ENCODE measurements around the gene NCR2.

NCR2 gene

GRCh38 chr6:41336824-41337223, 1.4 kb downstream of the NCR2 start:
- Mint-ChIP-seq H3K4me3 (no peak overlapping the region), H3K36me3 (ENCODE audit: low read depth) (no peaks in the 10 kb centered on the region), H3K9me3 (no peaks in the 10 kb centered on the region), H3K27ac (no peak overlapping the region), H3K27me3 (peaks cover 22% of the 10 kb centered on the region), H3K4me1 (ENCODE audit: low read depth) (peaks cover 36% of the 10 kb centered on the region)
- intact Hi-C loops (cut with micrococcal nuclease) = no loop called here

DNA sequence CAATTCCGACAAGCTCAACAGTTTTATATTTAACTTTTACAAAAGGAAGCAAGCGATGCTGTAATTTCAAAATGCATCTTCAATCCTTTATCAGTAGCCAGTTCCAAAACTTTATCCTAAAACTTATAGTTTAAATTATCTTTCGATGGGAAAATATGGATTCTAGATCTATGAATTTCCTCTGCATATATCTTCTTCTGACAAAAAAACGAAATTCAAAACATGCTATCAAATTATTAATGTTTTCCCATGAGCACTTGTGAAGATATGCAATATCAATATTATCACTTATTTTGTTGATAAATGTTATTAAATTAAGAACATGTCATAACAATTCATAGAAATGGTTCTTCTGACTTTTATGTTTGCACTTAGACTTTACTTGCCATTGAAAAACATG, 2.3 kb downstream of the NCR2 start:
- peaks cover 26% of the 10 kb centered on the region for H3K27me3 Mint-ChIP-seq
- H3K27ac Mint-ChIP-seq = no peak overlapping the region
- H3K36me3 Mint-ChIP-seq (ENCODE audit: low read depth) = no peaks in the 10 kb centered on the region
- intact Hi-C loops (cut with micrococcal nuclease) = no loop called here
- peaks cover 27% of the 10 kb centered on the region for H3K4me1 Mint-ChIP-seq (ENCODE audit: low read depth)
- H3K9me3 Mint-ChIP-seq = no peaks in the 10 kb centered on the region
- no peak overlapping the region for H3K4me3 Mint-ChIP-seq

- Mint-ChIP-seq H3K4me1 (ENCODE audit: low read depth) (peaks cover 21% of the 10 kb centered on the region), H3K27ac (no peak overlapping the region), H3K36me3 (ENCODE audit: low read depth) (no peaks in the 10 kb centered on the region), H3K9me3 (no peaks in the 10 kb centered on the region), H3K27me3 (peaks cover 28% of the 10 kb centered on the region), H3K4me3 (no peak overlapping the region)
- intact Hi-C loops (cut with micrococcal nuclease) = no loop called here
These were observed 3.3 kb downstream of the NCR2 start for GRCh38 chr6:41338659-41339058.

DNA sequence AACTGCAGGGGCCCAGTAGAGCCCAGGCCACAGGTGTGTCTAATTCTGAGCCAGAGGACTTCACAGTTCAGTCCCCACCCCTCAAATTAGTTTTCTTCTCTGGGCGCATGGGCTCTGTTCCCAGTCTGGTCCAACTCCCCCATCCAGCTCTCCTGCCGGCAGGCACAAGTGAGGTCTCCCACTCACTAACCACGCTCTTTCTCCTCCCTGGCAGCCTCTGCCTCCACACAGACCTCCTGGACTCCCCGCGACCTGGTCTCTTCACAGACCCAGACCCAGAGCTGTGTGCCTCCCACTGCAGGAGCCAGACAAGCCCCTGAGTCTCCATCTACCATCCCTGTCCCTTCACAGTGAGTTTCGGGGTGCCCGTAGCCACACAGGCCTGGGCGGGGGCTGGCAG, 6.2 kb downstream of the NCR2 start:
- H3K4me1 Mint-ChIP-seq (ENCODE audit: low read depth) = no peaks in the 10 kb centered on the region
- H3K36me3 Mint-ChIP-seq (ENCODE audit: low read depth) = no peaks in the 10 kb centered on the region
- H3K27ac Mint-ChIP-seq = no peak overlapping the region
- intact Hi-C loops (cut with micrococcal nuclease) = no loop called here
- no peak overlapping the region for H3K4me3 Mint-ChIP-seq
- H3K27me3 Mint-ChIP-seq = peaks cover 39% of the 10 kb centered on the region
- no peaks in the 10 kb centered on the region for H3K9me3 Mint-ChIP-seq

DNA sequence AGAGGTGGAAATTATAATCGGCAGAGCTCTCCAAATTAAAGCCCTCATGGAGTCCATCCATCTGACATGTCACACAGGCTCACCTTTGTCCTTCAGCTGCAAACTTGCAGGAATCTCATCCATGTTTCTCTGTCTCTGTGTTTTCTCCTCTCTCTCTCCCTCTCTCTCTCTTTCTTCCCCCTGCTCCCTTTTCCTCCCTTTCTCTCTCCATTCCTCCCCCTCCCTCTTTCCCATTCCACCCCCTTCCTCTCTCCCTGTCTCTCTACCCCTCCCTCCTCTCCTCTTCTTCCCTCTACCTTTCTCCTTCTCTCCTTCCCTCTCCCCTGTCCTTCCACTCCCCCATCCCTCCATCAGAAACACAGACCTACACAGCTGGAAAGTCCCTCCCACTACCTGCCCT, 6.8 kb downstream of the NCR2 start:
- no peak overlapping the region for H3K4me3 Mint-ChIP-seq
- H3K36me3 Mint-ChIP-seq (ENCODE audit: low read depth) = no peaks in the 10 kb centered on the region
- no peak overlapping the region for H3K27ac Mint-ChIP-seq
- H3K27me3 Mint-ChIP-seq = peaks cover 40% of the 10 kb centered on the region
- intact Hi-C loops (cut with micrococcal nuclease) = no loop called here
- no peaks in the 10 kb centered on the region for H3K4me1 Mint-ChIP-seq (ENCODE audit: low read depth)
- no peaks in the 10 kb centered on the region for H3K9me3 Mint-ChIP-seq

GRCh38 chr6:41343641-41344187, 8.3 kb downstream of the NCR2 start:
- Mint-ChIP-seq H3K4me1 (ENCODE audit: low read depth) (no peaks in the 10 kb centered on the region), H3K4me3 (no peak overlapping the region), H3K27me3 (peaks cover 41% of the 10 kb centered on the region), H3K36me3 (ENCODE audit: low read depth) (no peaks in the 10 kb centered on the region), H3K9me3 (peaks cover 9% of the 10 kb centered on the region), H3K27ac (no peak overlapping the region)
- intact Hi-C loops (cut with micrococcal nuclease) = no loop called here

GRCh38 chr6:41344876-41345275, 9.5 kb downstream of the NCR2 start:
- Mint-ChIP-seq H3K27ac (no peak overlapping the region), H3K9me3 (peaks cover 9% of the 10 kb centered on the region)

GRCh38 chr6:41345901-41346300, 10.5 kb downstream of the NCR2 start:
- Mint-ChIP-seq H3K4me1 (ENCODE audit: low read depth) (no peaks in the 10 kb centered on the region), H3K4me3 (no peak overlapping the region)

More at GRCh38 chr6:41344876-41345275, 9.5 kb downstream of the NCR2 start:
- Mint-ChIP-seq H3K4me3 (no peak overlapping the region), H3K4me1 (ENCODE audit: low read depth) (no peaks in the 10 kb centered on the region), H3K36me3 (ENCODE audit: low read depth) (no peaks in the 10 kb centered on the region), H3K27me3 (peaks cover 43% of the 10 kb centered on the region)
- intact Hi-C loops (cut with micrococcal nuclease) = no loop called here

GRCh38 chr6:41346441-41346840, 11.0 kb downstream of the NCR2 start:
- no peaks in the 10 kb centered on the region for H3K36me3 Mint-ChIP-seq (ENCODE audit: low read depth)
- peaks cover 9% of the 10 kb centered on the region for H3K9me3 Mint-ChIP-seq
- no peaks in the 10 kb centered on the region for H3K4me1 Mint-ChIP-seq (ENCODE audit: low read depth)
- intact Hi-C loops (cut with micrococcal nuclease) = no loop called here
- no peak overlapping the region for H3K4me3 Mint-ChIP-seq
- H3K27ac Mint-ChIP-seq = no peak overlapping the region
- peaks cover 48% of the 10 kb centered on the region for H3K27me3 Mint-ChIP-seq

More at GRCh38 chr6:41345901-41346300, 10.5 kb downstream of the NCR2 start:
- H3K27ac Mint-ChIP-seq = no peak overlapping the region
- H3K36me3 Mint-ChIP-seq (ENCODE audit: low read depth) = no peaks in the 10 kb centered on the region
- peaks cover 49% of the 10 kb centered on the region for H3K27me3 Mint-ChIP-seq
- intact Hi-C loops (cut with micrococcal nuclease) = no loop called here
- peaks cover 9% of the 10 kb centered on the region for H3K9me3 Mint-ChIP-seq

GRCh38 chr6:41347378-41348050, 12.1 kb downstream of the NCR2 start:
- Mint-ChIP-seq H3K4me3 (no peak overlapping the region), H3K36me3 (ENCODE audit: low read depth) (no peaks in the 10 kb centered on the region), H3K27ac (no peak overlapping the region), H3K4me1 (ENCODE audit: low read depth) (no peaks in the 10 kb centered on the region), H3K27me3 (peaks cover 42% of the 10 kb centered on the region), H3K9me3 (peaks cover 9% of the 10 kb centered on the region)
- intact Hi-C loops (cut with micrococcal nuclease) = no loop called here

GRCh38 chr6:41348934-41349333, 13.5 kb downstream of the NCR2 start:
- intact Hi-C loops (cut with micrococcal nuclease) = no loop called here
- no peak overlapping the region for H3K4me3 Mint-ChIP-seq
- H3K27me3 Mint-ChIP-seq = peaks cover 47% of the 10 kb centered on the region
- no peaks in the 10 kb centered on the region for H3K36me3 Mint-ChIP-seq (ENCODE audit: low read depth)
- H3K4me1 Mint-ChIP-seq (ENCODE audit: low read depth) = no peaks in the 10 kb centered on the region
- no peak overlapping the region for H3K27ac Mint-ChIP-seq
- peaks cover 9% of the 10 kb centered on the region for H3K9me3 Mint-ChIP-seq

- intact Hi-C loops (cut with micrococcal nuclease) = no loop called here
- H3K9me3 Mint-ChIP-seq = peaks cover 9% of the 10 kb centered on the region
- no peak overlapping the region for H3K27ac Mint-ChIP-seq
- H3K36me3 Mint-ChIP-seq (ENCODE audit: low read depth) = no peaks in the 10 kb centered on the region
- H3K4me1 Mint-ChIP-seq (ENCODE audit: low read depth) = no peaks in the 10 kb centered on the region
- no peak overlapping the region for H3K4me3 Mint-ChIP-seq
- H3K27me3 Mint-ChIP-seq = peaks cover 36% of the 10 kb centered on the region
These were observed 17.0 kb downstream of the NCR2 start for GRCh38 chr6:41352396-41352795.

- H3K27ac Mint-ChIP-seq = no peak overlapping the region
- peaks cover 36% of the 10 kb centered on the region for H3K27me3 Mint-ChIP-seq
- H3K4me1 Mint-ChIP-seq (ENCODE audit: low read depth) = no peaks in the 10 kb centered on the region
- peaks cover 6% of the 10 kb centered on the region for H3K9me3 Mint-ChIP-seq
- H3K36me3 Mint-ChIP-seq (ENCODE audit: low read depth) = no peaks in the 10 kb centered on the region
- intact Hi-C loops (cut with micrococcal nuclease) = no loop called here
- H3K4me3 Mint-ChIP-seq = no peak overlapping the region
These were observed 17.5 kb downstream of the NCR2 start for GRCh38 chr6:41352907-41353306.

- intact Hi-C loops (cut with micrococcal nuclease) = no loop called here
- H3K36me3 Mint-ChIP-seq (ENCODE audit: low read depth) = no peaks in the 10 kb centered on the region
- no peaks in the 10 kb centered on the region for H3K4me1 Mint-ChIP-seq (ENCODE audit: low read depth)
- H3K9me3 Mint-ChIP-seq = peaks cover 2% of the 10 kb centered on the region
- no peak overlapping the region for H3K27ac Mint-ChIP-seq
- peaks cover 36% of the 10 kb centered on the region for H3K27me3 Mint-ChIP-seq
- H3K4me3 Mint-ChIP-seq = no peak overlapping the region
These were observed 17.9 kb downstream of the NCR2 start for GRCh38 chr6:41353333-41353732.

- no peak overlapping the region for H3K4me3 Mint-ChIP-seq
- H3K27me3 Mint-ChIP-seq = peaks cover 41% of the 10 kb centered on the region
- H3K36me3 Mint-ChIP-seq (ENCODE audit: low read depth) = no peaks in the 10 kb centered on the region
- intact Hi-C loops (cut with micrococcal nuclease) = no loop called here
- H3K27ac Mint-ChIP-seq = no peak overlapping the region
- H3K4me1 Mint-ChIP-seq (ENCODE audit: low read depth) = no peaks in the 10 kb centered on the region
- H3K9me3 Mint-ChIP-seq = peaks cover 25% of the 10 kb centered on the region
These were observed 20.5 kb downstream of the NCR2 start for GRCh38 chr6:41355952-41356351.
